CD4-positive, alpha-beta memory T cell (primary cell): ENCODE data around the gene SKAP2. TPM values are rescaled to one million over a fixed set of nuclear protein-coding genes. Genes with fewer than 3 reads are reported as not detected.

Source experiments
- CTCF ChIA-PET: fragments of 350-600 bp; sonication (Branson Sonifier 250); formaldehyde crosslinking; loops from one replicate; lab custom pipeline; 2021; ENCODE audit warnings: inconsistent platforms; ENCODE audit not compliant: partially characterized antibody; lab: Charles Lee
- POLR2A ChIA-PET: fragments of 350-600 bp; sonication (Branson Sonifier 250); formaldehyde crosslinking; loops from one replicate; lab custom pipeline; 2021; ENCODE audit not compliant: partially characterized antibody; lab: Charles Lee
- DNase-seq, 5 donors: peaks; one replicate each; pipeline versions ENCODE4 v3.0.0 to v3.0.0-alpha.2; 2020 to 2022; ENCODE audit warnings: mixed read lengths in 1 of 5
- H3K27ac ChIP-seq: one replicate; pipeline ENCODE4 v1.7.0; 2013; ENCODE audit warnings: low read depth, low read length
- H3K27me3 ChIP-seq: 2 replicates; pipeline ENCODE4 v1.7.0; 2013; ENCODE audit warnings: mild to moderate bottlenecking, low read length, moderate library complexity; ENCODE audit not compliant: insufficient read depth
- H3K36me3 ChIP-seq: 2 replicates; pipeline ENCODE4 v1.7.0; 2013; ENCODE audit warnings: mild to moderate bottlenecking, low read length, moderate library complexity; ENCODE audit not compliant: insufficient read depth
- H3K4me1 ChIP-seq: 2 replicates; pipeline ENCODE4 v1.7.0; 2013; ENCODE audit warnings: mild to moderate bottlenecking, low read length, moderate library complexity; ENCODE audit not compliant: insufficient read depth
- H3K4me3 ChIP-seq, 2 donors: one replicate each; pipeline ENCODE4 v1.7.0; 2013; ENCODE audit warnings: low read length in 2 of 2, mild to moderate bottlenecking in 1 of 2
- H3K9me3 ChIP-seq, 2 donors: one replicate each; pipeline ENCODE4 v1.7.0; 2013; ENCODE audit warnings: low read length in 2 of 2, control low read depth in 1 of 2; ENCODE audit not compliant: control insufficient read depth in 1 of 2
- H3K27ac Mint-ChIP-seq, 7 donors: one replicate each; pipeline ENCODE4 v1.8.0; 2020 to 2021; ENCODE audit warnings: mixed read lengths in 7 of 7, mild to moderate bottlenecking in 6 of 7, inconsistent platforms in 3 of 7, moderate library complexity in 3 of 7
- H3K27me3 Mint-ChIP-seq, 2 donors: one replicate each; pipeline ENCODE4 v1.8.0; 2020 to 2021; ENCODE audit warnings: mixed read lengths in 2 of 2
- H3K36me3 Mint-ChIP-seq, 2 donors: one replicate each; pipeline ENCODE4 v1.8.0; 2020 to 2021; ENCODE audit warnings: mixed read lengths in 2 of 2, inconsistent platforms in 1 of 2, mild to moderate bottlenecking in 1 of 2
- H3K4me1 Mint-ChIP-seq, 4 donors: one replicate each; pipeline ENCODE4 v1.8.0; 2020 to 2021; ENCODE audit warnings: mixed read lengths in 4 of 4, mild to moderate bottlenecking in 1 of 4
- H3K4me3 Mint-ChIP-seq, 8 donors: one replicate each; pipeline ENCODE4 v1.8.0; 2020 to 2021; ENCODE audit warnings: mixed read lengths in 8 of 8, mild to moderate bottlenecking in 7 of 8, moderate library complexity in 6 of 8, inconsistent platforms in 3 of 8
- H3K9me3 Mint-ChIP-seq, 8 donors: one replicate each; pipeline ENCODE4 v1.8.0; 2020 to 2021; ENCODE audit warnings: mixed read lengths in 8 of 8, mild to moderate bottlenecking in 5 of 8, inconsistent platforms in 3 of 8, moderate library complexity in 1 of 8
- intact Hi-C: fragments of 100-400 bp; cut with micrococcal nuclease; formaldehyde crosslinking; loops from one replicate; pipeline ENCODE4 v1.15.1; 2023
- polyA plus RNA-seq, 2 donors: library from polyadenylated mRNA; unstranded; fragments of 300-500 nt; fragmentation: Illumina TruSeq; gene quantifications; one replicate each; pipeline ENCODE4 v1.2.3, GENCODE V29; 2021
- total RNA-seq, 2 experiments: library from RNA; stranded (reverse); gene quantifications; one replicate each; pipeline ENCODE4 v1.2.3, GENCODE V29; 2021

The SKAP2 gene
- total and polyA plus RNA-seq, 4 experiments from 2014 or later: 6.8 to 25.6 (median 11.3) TPM

GRCh38 chr7:26858241-26858715, 6.1 kb downstream of the SKAP2 start:
- peaks cover 4% of the 10 kb centered on the region for H3K4me1 ChIP-seq
- CTCF ChIA-PET: no interaction called here
- no peak overlapping the region for H3K4me3 ChIP-seq
- peaks cover 4% of the 10 kb centered on the region for H3K27me3 ChIP-seq
- Mint-ChIP-seq H3K4me1 (peaks cover 0 to 7% (median 4%) of the 10 kb centered on the region in 4 donors), H3K27me3 (peaks cover 10 to 37% of the 10 kb centered on the region in 2 donors), H3K27ac (no peak overlapping the region), H3K4me3 (peak overlapping the region in 1 of 8 donors; percentile 3), H3K9me3 (peaks cover 0 to 5% (median 0%) of the 10 kb centered on the region in 8 donors), H3K36me3 (no peaks in the 10 kb centered on the region)
- no peaks in the 10 kb centered on the region for H3K36me3 ChIP-seq
- intact Hi-C loops: no loop called here
- H3K27ac ChIP-seq: no peak overlapping the region
- no peak for DNase-seq
- POLR2A ChIA-PET: no interaction called here
- no peaks in the 10 kb centered on the region for H3K9me3 ChIP-seq

- Mint-ChIP-seq H3K9me3 (peaks cover 0 to 5% (median 0%) of the 10 kb centered on the region in 8 donors), H3K4me1 (peaks cover 0 to 7% (median 4%) of the 10 kb centered on the region in 4 donors), H3K27me3 (peaks cover 10 to 37% of the 10 kb centered on the region in 2 donors), H3K4me3 (peak overlapping the region in 2 of 8 donors; percentile 58 to 60), H3K27ac (peak overlapping the region in 1 of 7 donors; percentile 89), H3K36me3 (no peaks in the 10 kb centered on the region)
- H3K4me3 ChIP-seq: no peak overlapping the region
- intact Hi-C loops: no loop called here
- CTCF ChIA-PET: interaction anchor here (0.7 to 1.0 kb wide), 2 partner anchors 8 to 288 kb away, joined by 3 read pairs; no protein-coding TSS in a partner anchor
- POLR2A ChIA-PET: no interaction called here
- no peak overlapping the region for H3K27ac ChIP-seq
- peaks cover 4% of the 10 kb centered on the region for H3K27me3 ChIP-seq
- no peaks in the 10 kb centered on the region for H3K36me3 ChIP-seq
- H3K4me1 ChIP-seq: no peaks in the 10 kb centered on the region
- H3K9me3 ChIP-seq: no peaks in the 10 kb centered on the region
- no peak for DNase-seq
Observed at GRCh38 chr7:26857506-26858240, 6.7 kb downstream of the SKAP2 start.

- Histone ChIP-seq H3K27ac (no peak overlapping the region), H3K36me3 (no peaks in the 10 kb centered on the region), H3K27me3 (peaks cover 4% of the 10 kb centered on the region), H3K4me1 (no peaks in the 10 kb centered on the region), H3K9me3 (no peaks in the 10 kb centered on the region), H3K4me3 (no peak overlapping the region)
- peak overlapping the region in 2 of 8 donors; percentile 58 to 60 for H3K4me3 Mint-ChIP-seq
- H3K27ac Mint-ChIP-seq: peak overlapping the region in 1 of 7 donors; percentile 89
- ChIA-PET CTCF (interaction anchor here (0.7 to 1.0 kb wide), 2 partner anchors 8 to 288 kb away, joined by 3 read pairs; no protein-coding TSS in a partner anchor), POLR2A (no interaction called here)
- peaks cover 0 to 7% (median 4%) of the 10 kb centered on the region in 4 donors for H3K4me1 Mint-ChIP-seq
- intact Hi-C loops: no loop called here
- peaks cover 0 to 5% (median 0%) of the 10 kb centered on the region in 8 donors for H3K9me3 Mint-ChIP-seq
- H3K36me3 Mint-ChIP-seq: no peaks in the 10 kb centered on the region
- H3K27me3 Mint-ChIP-seq: peaks cover 10 to 37% of the 10 kb centered on the region in 2 donors
- no peak for DNase-seq
Observed at GRCh38 chr7:26857170-26857505, 7.3 kb downstream of the SKAP2 start.

- no peaks in the 10 kb centered on the region for H3K4me1 ChIP-seq
- CTCF ChIA-PET: interaction anchor here (0.9 to 1.0 kb wide), 2 partner anchors 9 to 298 kb away, joined by 3 read pairs; no protein-coding TSS in a partner anchor
- Mint-ChIP-seq H3K4me3 (no peak overlapping the region), H3K27ac (no peak overlapping the region), H3K36me3 (no peaks in the 10 kb centered on the region), H3K9me3 (peaks cover 0 to 5% (median 0%) of the 10 kb centered on the region in 8 donors), H3K27me3 (peaks cover 10 to 37% of the 10 kb centered on the region in 2 donors), H3K4me1 (peaks cover 0 to 7% (median 4%) of the 10 kb centered on the region in 4 donors)
- H3K9me3 ChIP-seq: no peaks in the 10 kb centered on the region
- peaks cover 4% of the 10 kb centered on the region for H3K27me3 ChIP-seq
- intact Hi-C loops: no loop called here
- no peak for DNase-seq
- no peaks in the 10 kb centered on the region for H3K36me3 ChIP-seq
- no peak overlapping the region for H3K4me3 ChIP-seq
- H3K27ac ChIP-seq: no peak overlapping the region
- POLR2A ChIA-PET: no interaction called here
Observed at GRCh38 chr7:26856176-26856985, 8.0 kb downstream of the SKAP2 start.

- Histone ChIP-seq H3K36me3 (no peaks in the 10 kb centered on the region), H3K4me1 (no peaks in the 10 kb centered on the region), H3K9me3 (no peaks in the 10 kb centered on the region), H3K27me3 (peaks cover 4% of the 10 kb centered on the region), H3K4me3 (no peak overlapping the region), H3K27ac (no peak overlapping the region)
- H3K4me3 Mint-ChIP-seq: no peak overlapping the region
- peaks cover 0 to 7% (median 4%) of the 10 kb centered on the region in 4 donors for H3K4me1 Mint-ChIP-seq
- ChIA-PET POLR2A (interaction anchor here (0.8 kb wide), 1 partner anchor 9 kb away, joined by 3 read pairs; no protein-coding TSS in a partner anchor), CTCF (interaction anchor here (1.5 to 2.8 kb wide), 2 partner anchors 304 to 307 kb away, joined by 4 to 29 read pairs; no protein-coding TSS in a partner anchor)
- H3K27me3 Mint-ChIP-seq: peaks cover 10 to 37% of the 10 kb centered on the region in 2 donors
- intact Hi-C loops: no loop called here
- no peak overlapping the region for H3K27ac Mint-ChIP-seq
- H3K9me3 Mint-ChIP-seq: peaks cover 0 to 5% (median 0%) of the 10 kb centered on the region in 8 donors
- no peak for DNase-seq
- no peaks in the 10 kb centered on the region for H3K36me3 Mint-ChIP-seq
Observed at GRCh38 chr7:26854876-26855855, 9.2 kb downstream of the SKAP2 start.

- Histone ChIP-seq H3K36me3 (no peaks in the 10 kb centered on the region), H3K4me1 (no peaks in the 10 kb centered on the region), H3K27ac (no peak overlapping the region), H3K9me3 (no peaks in the 10 kb centered on the region), H3K27me3 (peaks cover 4% of the 10 kb centered on the region), H3K4me3 (no peak overlapping the region)
- ChIA-PET POLR2A (no interaction called here), CTCF (interaction anchor here (1.0 to 2.8 kb wide), 3 partner anchors 9 to 308 kb away, joined by 3 to 29 read pairs (median 5); no protein-coding TSS in a partner anchor)
- Mint-ChIP-seq H3K4me3 (no peak overlapping the region), H3K27ac (no peak overlapping the region), H3K27me3 (peaks cover 10 to 30% of the 10 kb centered on the region in 2 donors), H3K9me3 (peaks cover 0 to 5% (median 0%) of the 10 kb centered on the region in 8 donors), H3K36me3 (no peaks in the 10 kb centered on the region), H3K4me1 (peaks cover 0 to 7% (median 4%) of the 10 kb centered on the region in 4 donors)
- DNase-seq: peak in 4 of 5 donors; percentile 12 to 29 (median 20)
- intact Hi-C loops: loop anchor here (1.0 kb wide), 1 partner anchor 307 kb away; no protein-coding TSS in a partner anchor
Observed at GRCh38 chr7:26853788-26854393, 10.5 kb downstream of the SKAP2 start.
